DND-41 (cell line): ENCODE results near the gene MAP1LC3B2.

Experiments
- EZH2 ChIP-seq: IDR thresholded peaks from 3 replicates; pipeline ENCODE4 v1.6.1; 2012; ENCODE audit warnings: borderline replicate concordance, low read depth, mild to moderate bottlenecking, moderate library complexity, low read length, inconsistent platforms; ENCODE audit not compliant: severe bottlenecking
- TF ChIP-seq, protein P1 (sequence below): IDR thresholded peaks from 2 replicates; pipeline ENCODE4 v1.5.1; 2012; ENCODE audit warnings: borderline replicate concordance, low read length, moderate library complexity, mild to moderate bottlenecking; ENCODE audit not compliant: poor library complexity, severe bottlenecking; ENCODE audit errors: extremely low read depth

DNA sequence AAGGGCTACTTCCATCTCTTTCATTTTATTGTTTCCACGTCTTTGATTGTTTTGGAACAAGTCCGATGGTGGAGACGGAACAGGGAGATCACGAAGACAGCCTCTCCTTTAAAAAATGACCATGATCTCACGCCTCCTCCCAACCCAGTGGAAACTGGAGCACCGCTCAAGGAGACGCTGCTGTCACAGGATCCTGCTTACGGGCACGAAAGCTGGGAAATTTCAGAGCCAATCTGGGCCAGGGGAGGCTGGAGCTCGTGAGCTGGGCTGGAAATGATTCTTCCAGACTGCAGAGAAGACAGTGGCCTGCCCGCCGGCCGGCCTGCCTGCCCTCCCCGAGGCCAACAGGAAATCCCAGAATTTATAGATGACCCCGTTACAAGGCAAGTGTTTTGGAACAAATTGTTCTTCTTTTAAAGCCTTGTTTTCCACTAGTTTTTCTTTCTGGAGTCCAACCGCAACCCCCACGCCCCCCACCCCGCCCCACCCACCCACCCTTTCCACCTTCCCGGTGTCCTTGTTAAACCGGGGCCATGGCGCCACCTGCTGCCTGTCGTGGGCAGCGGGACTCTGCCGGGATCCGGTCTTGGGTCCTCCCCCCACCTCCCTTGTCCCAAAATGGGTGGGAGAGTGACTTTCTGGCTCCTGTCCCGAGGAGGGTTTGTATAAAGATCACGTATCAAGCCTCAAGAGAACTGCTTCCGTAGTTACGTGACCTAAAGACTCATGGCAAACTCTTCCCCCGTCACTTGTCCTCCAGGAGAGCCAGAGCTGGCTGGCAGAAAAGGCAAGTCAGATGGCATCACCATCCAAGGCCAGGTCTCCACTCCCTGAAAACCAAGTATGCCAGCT is 40.3 kb downstream of the MAP1LC3B2 start:
- TF ChIP-seq, protein P1, sequence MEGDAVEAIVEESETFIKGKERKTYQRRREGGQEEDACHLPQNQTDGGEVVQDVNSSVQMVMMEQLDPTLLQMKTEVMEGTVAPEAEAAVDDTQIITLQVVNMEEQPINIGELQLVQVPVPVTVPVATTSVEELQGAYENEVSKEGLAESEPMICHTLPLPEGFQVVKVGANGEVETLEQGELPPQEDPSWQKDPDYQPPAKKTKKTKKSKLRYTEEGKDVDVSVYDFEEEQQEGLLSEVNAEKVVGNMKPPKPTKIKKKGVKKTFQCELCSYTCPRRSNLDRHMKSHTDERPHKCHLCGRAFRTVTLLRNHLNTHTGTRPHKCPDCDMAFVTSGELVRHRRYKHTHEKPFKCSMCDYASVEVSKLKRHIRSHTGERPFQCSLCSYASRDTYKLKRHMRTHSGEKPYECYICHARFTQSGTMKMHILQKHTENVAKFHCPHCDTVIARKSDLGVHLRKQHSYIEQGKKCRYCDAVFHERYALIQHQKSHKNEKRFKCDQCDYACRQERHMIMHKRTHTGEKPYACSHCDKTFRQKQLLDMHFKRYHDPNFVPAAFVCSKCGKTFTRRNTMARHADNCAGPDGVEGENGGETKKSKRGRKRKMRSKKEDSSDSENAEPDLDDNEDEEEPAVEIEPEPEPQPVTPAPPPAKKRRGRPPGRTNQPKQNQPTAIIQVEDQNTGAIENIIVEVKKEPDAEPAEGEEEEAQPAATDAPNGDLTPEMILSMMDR, result peak; percentile 64
- no peak for TF ChIP-seq EZH2
